Placental epithelial cell (primary cell): ENCODE data around the gene POLL. TPM values are rescaled to one million over a fixed set of nuclear protein-coding genes. Genes with fewer than 3 reads are reported as not detected.

ENCODE experiments used
- small RNA-seq: library from RNA; depleted of rRNA; stranded (forward); fragments of <200 nt; gene quantifications from one replicate; pipeline ENCODE3, GENCODE V24; 2012
- total RNA-seq: library from RNA; depleted of rRNA; stranded (reverse); fragments of >200 nt; gene quantifications from 2 replicates; pipeline ENCODE4 v1.2.3, GENCODE V29; 2012

Gene POLL
- total RNA-seq: 16.5 and 18.8 TPM in 2 replicates

DNA sequence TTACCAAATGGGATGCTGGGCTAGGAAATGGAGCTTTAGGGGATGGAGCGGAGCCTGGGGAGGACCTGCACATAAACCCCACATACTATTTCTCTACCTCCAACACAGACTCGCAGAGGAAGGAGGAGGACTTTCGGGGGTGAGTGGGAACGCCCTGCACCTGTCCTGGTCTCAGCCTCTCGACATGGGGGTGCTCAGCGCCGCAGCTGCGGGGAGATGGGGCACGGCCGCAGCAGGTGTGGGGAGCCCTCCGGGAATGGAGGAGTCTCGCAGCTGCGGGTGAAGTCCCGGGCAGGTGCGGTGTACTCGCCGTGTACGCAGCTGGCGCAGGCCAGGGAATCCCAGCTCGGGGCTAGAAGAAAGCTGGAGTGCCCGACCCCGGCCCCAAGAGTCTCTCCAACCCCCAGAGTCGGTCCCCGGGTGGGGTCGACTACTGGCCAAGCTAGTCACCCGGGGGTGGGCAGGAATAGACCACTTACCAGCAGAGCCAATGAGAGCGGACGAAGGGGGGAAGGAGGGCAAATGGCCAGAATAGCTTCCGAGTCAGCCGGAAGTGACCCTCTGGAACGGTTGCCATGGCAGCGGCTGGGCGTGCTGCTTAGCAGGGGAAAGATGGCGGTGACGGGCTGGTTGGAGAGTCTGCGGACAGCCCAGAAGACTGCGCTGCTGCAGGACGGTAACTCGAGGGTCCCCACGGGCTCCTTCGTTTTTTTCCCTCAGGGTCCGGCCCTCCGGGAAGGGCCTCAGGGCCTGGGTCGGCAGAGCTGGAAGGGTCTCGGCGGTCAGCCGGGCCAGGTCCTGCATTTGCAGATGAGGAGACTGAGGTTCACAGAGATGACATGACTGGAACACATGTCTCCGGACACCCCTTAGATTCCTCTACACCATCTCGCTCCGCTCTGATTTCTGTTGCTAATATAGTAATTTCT, at the start of gene POLL, which contains the start of gene DPCD:
Gene POLL (minus strand): TSS at position 533 of the 929 bp plus-strand sequence. CDS start 897 bp downstream, outside the sequence.
Gene DPCD (plus strand): TSS at position 597 of the 929 bp plus-strand sequence. CDS start 16 bp downstream, at position 613.

Small RNA genes lying within 50 kb of the gene (small RNA-seq; reads per million reads assigned to genes)
- gene MIR3158-1 (3.6 reads per million, percentile 88 among the genes with 10 or more reads in this experiment), gene RNU6-1165P (not detected)

Other genes with a start within 250 kb of the POLL start
- 12.1 and 18.5 TPM in 2 replicates for gene BTRC, start 234.1 kb downstream of the POLL start, total RNA-seq
- 29.8 and 31.1 TPM in 2 replicates for gene DPCD, start 64 bp upstream of the POLL start, total RNA-seq
- gene FBXW4, start 106.9 kb upstream of the POLL start, total RNA-seq: 60.9 and 85.2 TPM in 2 replicates
- gene FGF8, start 187.9 kb upstream of the POLL start, total RNA-seq: not detected in 2 replicates
- 52.2 and 93.8 TPM in 2 replicates for gene NPM3, start 195.2 kb upstream of the POLL start, total RNA-seq
- 82.3 and 124 TPM in 2 replicates for gene OGA, start 230.2 kb upstream of the POLL start, total RNA-seq